Measurements from ENCODE around the gene ZNF117.
A peak's percentile ranks its signal among the peaks of the same experiment; 100 is the strongest.

Gene ZNF117

DNA sequence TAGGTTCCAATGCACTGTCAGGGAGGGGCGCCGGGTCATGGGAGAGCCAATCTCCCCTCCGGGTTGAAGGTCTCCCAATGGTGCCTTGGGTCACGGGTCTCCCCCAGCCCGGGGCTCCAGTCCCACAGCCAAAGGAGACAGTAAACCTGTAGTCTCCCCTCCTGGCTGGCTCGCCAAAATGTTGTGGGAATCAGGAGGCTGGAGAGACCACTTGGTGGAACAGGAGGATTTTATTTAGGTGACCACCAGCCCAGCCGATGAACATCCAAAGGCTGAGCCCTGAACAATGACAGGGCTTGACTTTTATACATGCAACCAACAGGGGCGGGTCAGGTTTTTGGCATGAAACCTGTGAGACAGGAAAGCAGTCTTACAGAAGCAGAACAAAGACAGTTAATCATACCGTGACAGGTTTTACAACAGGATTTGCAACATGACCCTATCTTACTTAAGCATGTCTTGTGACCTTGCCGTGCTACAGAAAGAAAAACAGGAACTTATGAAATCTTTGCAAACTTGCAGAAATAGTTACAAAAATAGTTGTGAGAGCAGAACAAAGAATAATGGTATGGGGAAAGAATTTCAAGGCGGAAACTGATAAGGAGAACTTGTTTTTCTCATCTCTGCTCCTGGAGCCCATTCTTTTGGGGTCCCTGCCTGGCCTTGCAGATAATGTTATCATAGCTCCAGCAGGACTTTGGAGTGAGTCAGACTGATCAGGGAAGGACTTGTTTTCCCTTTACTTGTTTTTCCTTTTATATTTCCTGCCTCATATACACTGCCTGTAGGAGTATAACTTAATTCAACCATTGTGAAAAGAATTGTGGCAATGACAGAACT, 8.5 kb upstream of the ZNF117 start:
- Histone ChIP-seq H3K27me3 (ENCODE audit: insufficient read depth, poor library complexity, severe bottlenecking) (no peaks in the 10 kb centered on the region), H3K4me3 (replicated peaks; ENCODE audit: insufficient read depth, low read length) (no peak overlapping the region), H3K27ac (replicated peaks) (peak overlapping the region; percentile 95)
- peak; percentile 21; the same call in 1 of the 2 replicates for TF ChIP-seq SPI1 (IDR thresholded peaks at IDR 0.05; ENCODE audit: borderline replicate concordance, low read depth)
- TF ChIP-seq POLR2AphosphoS5 (IDR thresholded peaks at IDR 0.05; ENCODE audit: low read depth) = peak; percentile 84
- TF ChIP-seq, protein P1, sequence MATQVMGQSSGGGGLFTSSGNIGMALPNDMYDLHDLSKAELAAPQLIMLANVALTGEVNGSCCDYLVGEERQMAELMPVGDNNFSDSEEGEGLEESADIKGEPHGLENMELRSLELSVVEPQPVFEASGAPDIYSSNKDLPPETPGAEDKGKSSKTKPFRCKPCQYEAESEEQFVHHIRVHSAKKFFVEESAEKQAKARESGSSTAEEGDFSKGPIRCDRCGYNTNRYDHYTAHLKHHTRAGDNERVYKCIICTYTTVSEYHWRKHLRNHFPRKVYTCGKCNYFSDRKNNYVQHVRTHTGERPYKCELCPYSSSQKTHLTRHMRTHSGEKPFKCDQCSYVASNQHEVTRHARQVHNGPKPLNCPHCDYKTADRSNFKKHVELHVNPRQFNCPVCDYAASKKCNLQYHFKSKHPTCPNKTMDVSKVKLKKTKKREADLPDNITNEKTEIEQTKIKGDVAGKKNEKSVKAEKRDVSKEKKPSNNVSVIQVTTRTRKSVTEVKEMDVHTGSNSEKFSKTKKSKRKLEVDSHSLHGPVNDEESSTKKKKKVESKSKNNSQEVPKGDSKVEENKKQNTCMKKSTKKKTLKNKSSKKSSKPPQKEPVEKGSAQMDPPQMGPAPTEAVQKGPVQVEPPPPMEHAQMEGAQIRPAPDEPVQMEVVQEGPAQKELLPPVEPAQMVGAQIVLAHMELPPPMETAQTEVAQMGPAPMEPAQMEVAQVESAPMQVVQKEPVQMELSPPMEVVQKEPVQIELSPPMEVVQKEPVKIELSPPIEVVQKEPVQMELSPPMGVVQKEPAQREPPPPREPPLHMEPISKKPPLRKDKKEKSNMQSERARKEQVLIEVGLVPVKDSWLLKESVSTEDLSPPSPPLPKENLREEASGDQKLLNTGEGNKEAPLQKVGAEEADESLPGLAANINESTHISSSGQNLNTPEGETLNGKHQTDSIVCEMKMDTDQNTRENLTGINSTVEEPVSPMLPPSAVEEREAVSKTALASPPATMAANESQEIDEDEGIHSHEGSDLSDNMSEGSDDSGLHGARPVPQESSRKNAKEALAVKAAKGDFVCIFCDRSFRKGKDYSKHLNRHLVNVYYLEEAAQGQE (IDR thresholded peaks at IDR 0.05; ENCODE audit: insufficient replicate concordance, low read depth) = no peak
- TF ChIP-seq, protein P2, sequence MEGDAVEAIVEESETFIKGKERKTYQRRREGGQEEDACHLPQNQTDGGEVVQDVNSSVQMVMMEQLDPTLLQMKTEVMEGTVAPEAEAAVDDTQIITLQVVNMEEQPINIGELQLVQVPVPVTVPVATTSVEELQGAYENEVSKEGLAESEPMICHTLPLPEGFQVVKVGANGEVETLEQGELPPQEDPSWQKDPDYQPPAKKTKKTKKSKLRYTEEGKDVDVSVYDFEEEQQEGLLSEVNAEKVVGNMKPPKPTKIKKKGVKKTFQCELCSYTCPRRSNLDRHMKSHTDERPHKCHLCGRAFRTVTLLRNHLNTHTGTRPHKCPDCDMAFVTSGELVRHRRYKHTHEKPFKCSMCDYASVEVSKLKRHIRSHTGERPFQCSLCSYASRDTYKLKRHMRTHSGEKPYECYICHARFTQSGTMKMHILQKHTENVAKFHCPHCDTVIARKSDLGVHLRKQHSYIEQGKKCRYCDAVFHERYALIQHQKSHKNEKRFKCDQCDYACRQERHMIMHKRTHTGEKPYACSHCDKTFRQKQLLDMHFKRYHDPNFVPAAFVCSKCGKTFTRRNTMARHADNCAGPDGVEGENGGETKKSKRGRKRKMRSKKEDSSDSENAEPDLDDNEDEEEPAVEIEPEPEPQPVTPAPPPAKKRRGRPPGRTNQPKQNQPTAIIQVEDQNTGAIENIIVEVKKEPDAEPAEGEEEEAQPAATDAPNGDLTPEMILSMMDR (IDR thresholded peaks at IDR 0.05; ENCODE audit: insufficient read depth, low read length) = no peak
- TF ChIP-seq GABPA (IDR thresholded peaks at IDR 0.05; ENCODE audit: low read depth) = peak; percentile 43; the same call in 1 of the 2 replicates
- peak; percentile 76 to 88 for DNase-seq (ENCODE audit: low read depth in 1 of 2, low spot score in 1 of 2)

DNA sequence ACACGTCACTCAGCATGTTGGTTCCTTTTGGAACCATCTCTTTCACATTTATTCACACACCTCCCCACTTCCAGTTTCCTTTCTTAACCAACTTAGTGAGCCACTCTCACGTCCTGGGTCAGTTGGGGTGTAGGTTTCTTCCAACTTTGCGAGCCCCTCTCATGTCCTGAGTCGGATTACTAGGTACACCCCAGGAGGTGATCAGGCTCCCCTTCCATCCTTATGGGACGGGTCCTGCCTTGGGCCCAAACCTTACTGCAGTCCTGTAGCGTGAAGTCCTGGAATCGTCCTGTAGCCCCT, 8.0 kb upstream of the ZNF117 start:
- TF ChIP-seq, protein P1 (IDR thresholded peaks at IDR 0.05; ENCODE audit: insufficient replicate concordance, low read depth) = no peak
- TF ChIP-seq, protein P2 (IDR thresholded peaks at IDR 0.05; ENCODE audit: insufficient read depth, low read length) = no peak
- TF ChIP-seq GABPA (IDR thresholded peaks at IDR 0.05; ENCODE audit: low read depth) (no peak), POLR2AphosphoS5 (IDR thresholded peaks at IDR 0.05; ENCODE audit: low read depth) (no peak), SPI1 (IDR thresholded peaks at IDR 0.05; ENCODE audit: borderline replicate concordance, low read depth) (no peak)
- no peak for DNase-seq (ENCODE audit: low read depth in 1 of 2, low spot score in 1 of 2)
- no peaks in the 10 kb centered on the region for H3K27me3 ChIP-seq (ENCODE audit: insufficient read depth, poor library complexity, severe bottlenecking)
- H3K27ac ChIP-seq (replicated peaks) = peak overlapping the region; percentile 95
- H3K4me3 ChIP-seq (replicated peaks; ENCODE audit: insufficient read depth, low read length) = no peak overlapping the region

DNA sequence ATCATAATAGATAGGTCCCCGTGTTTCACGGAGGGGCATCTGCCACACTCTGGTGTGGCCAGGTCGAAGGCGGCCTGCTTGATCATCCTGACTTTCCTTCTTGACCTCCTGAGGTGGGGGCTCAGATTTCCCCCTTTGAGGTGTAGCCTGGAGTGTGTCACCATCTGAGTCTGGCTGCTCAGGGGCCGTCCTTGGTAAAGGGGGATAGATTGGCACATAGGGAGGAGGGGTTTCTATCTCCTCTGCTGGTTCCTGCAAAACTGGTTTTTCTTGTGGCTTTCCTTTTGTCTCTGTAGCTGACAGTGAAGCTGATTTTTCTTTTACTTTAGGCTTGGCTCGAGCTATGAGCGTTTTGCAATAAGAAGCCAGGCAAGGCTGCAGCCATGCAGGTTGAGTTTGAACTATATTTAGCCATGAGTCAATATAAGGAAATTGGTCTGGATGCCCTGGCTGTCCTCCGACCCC, 7.1 kb upstream of the ZNF117 start:
- no peak for DNase-seq (ENCODE audit: low read depth in 1 of 2, low spot score in 1 of 2)
- Histone ChIP-seq H3K4me3 (replicated peaks; ENCODE audit: insufficient read depth, low read length) (no peak overlapping the region), H3K27ac (replicated peaks) (peak overlapping the region; percentile 95), H3K27me3 (ENCODE audit: insufficient read depth, poor library complexity, severe bottlenecking) (no peaks in the 10 kb centered on the region)
- TF ChIP-seq GABPA (IDR thresholded peaks at IDR 0.05; ENCODE audit: low read depth) = no peak
- TF ChIP-seq POLR2AphosphoS5 (IDR thresholded peaks at IDR 0.05; ENCODE audit: low read depth) = no peak
- TF ChIP-seq, protein P2 (IDR thresholded peaks at IDR 0.05; ENCODE audit: insufficient read depth, low read length) = no peak
- no peak for TF ChIP-seq SPI1 (IDR thresholded peaks at IDR 0.05; ENCODE audit: borderline replicate concordance, low read depth)
- TF ChIP-seq, protein P1 (IDR thresholded peaks at IDR 0.05; ENCODE audit: insufficient replicate concordance, low read depth) = no peak

Data from HL-60 (cell line).